ENCODE results near the gene AP1M1. TPM values are rescaled to one million over a fixed set of nuclear protein-coding genes. Genes with fewer than 3 reads are reported as not detected.

AP1M1 gene
- total RNA-seq, 5 donors from 2014 or later (not counting 1 experiment from before 2014, with no cell fraction given) = 94.9 to 171 (median 133) TPM

- ATAC-seq (replicated peaks in 1 of 4) (no peak), DNase-seq (no peak)
- H3K36me3 ChIP-seq (ENCODE audit: control insufficient read depth in 2 of 2, extremely low read depth in 1 of 2, insufficient read depth in 1 of 2, low read length in 1 of 2) = peaks cover 31 to 90% of the 10 kb centered on the region in 2 donors
- Mint-ChIP-seq H3K27ac (no peak overlapping the region), H3K4me3 (no peak overlapping the region), H3K9me3 (peaks cover 3 to 5% (median 4%) of the 10 kb centered on the region in 3 donors), H3K36me3 (peaks cover 64% of the 10 kb centered on the region), H3K4me1 (no peaks in the 10 kb centered on the region), H3K27me3 (no peaks in the 10 kb centered on the region)
- no peak overlapping the region for H3K4me3 ChIP-seq (ENCODE audit: control insufficient read depth in 1 of 2, extremely low read depth in 1 of 2, low read length in 1 of 2)
- ChIA-PET CTCF (interaction anchor here in 1 of 2 donors (0.6 kb wide), 1 partner anchor 77 kb away, joined by 3 read pairs; no protein-coding TSS in a partner anchor), POLR2A (no interaction called here)
- peaks cover 2% of the 10 kb centered on the region for H3K9me3 ChIP-seq
- no peak overlapping the region for H3K27ac ChIP-seq (ENCODE audit: low read length)
- H3K27me3 ChIP-seq (replicated peaks in 1 of 2; ENCODE audit: control insufficient read depth in 2 of 2, extremely low read depth in 1 of 2, insufficient read depth in 2 of 2, low read length in 1 of 2) = no peaks in the 10 kb centered on the region
- H3K4me1 ChIP-seq (ENCODE audit: control insufficient read depth in 1 of 2, extremely low read depth in 1 of 2, insufficient read depth in 2 of 2, low read length in 2 of 2) = peaks cover 0 to 4% of the 10 kb centered on the region in 2 experiments
- WGBS (ENCODE audit: insufficient coverage) = 96% methylated on average over 17 of the region's 21 CpGs
Measured at GRCh38 chr19:16225279-16226183, 27.8 kb downstream of the AP1M1 start.

DNA sequence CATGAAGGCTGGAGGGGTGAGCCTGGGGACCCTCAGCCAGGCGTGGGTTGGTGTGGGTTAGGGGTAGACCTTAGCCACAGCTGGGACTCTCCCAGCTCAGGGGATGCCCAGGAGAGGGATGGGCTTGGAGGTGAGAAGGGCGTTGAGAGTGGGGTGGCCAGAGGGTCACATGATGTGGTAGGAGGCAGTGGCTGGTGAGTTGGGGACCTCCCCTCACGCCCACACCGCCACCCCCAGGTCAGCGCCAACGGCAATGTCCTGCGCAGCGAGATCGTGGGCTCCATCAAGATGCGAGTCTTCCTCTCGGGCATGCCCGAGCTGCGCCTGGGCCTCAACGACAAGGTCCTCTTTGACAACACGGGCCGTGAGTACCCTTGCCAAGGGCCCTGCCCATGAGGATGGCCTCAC is 28.5 kb downstream of the AP1M1 start:
- Histone ChIP-seq H3K4me1 (ENCODE audit: control insufficient read depth in 1 of 2, extremely low read depth in 1 of 2, insufficient read depth in 2 of 2, low read length in 2 of 2) (peaks cover 0 to 4% of the 10 kb centered on the region in 2 experiments), H3K27me3 (replicated peaks in 1 of 2; ENCODE audit: control insufficient read depth in 2 of 2, extremely low read depth in 1 of 2, insufficient read depth in 2 of 2, low read length in 1 of 2) (no peaks in the 10 kb centered on the region), H3K27ac (ENCODE audit: low read length) (no peak overlapping the region), H3K36me3 (ENCODE audit: control insufficient read depth in 2 of 2, extremely low read depth in 1 of 2, insufficient read depth in 1 of 2, low read length in 1 of 2) (peaks cover 31 to 86% of the 10 kb centered on the region in 2 donors), H3K4me3 (ENCODE audit: control insufficient read depth in 1 of 2, extremely low read depth in 1 of 2, low read length in 1 of 2) (no peak overlapping the region), H3K9me3 (peaks cover 2% of the 10 kb centered on the region)
- Mint-ChIP-seq H3K27ac (peak overlapping the region in 1 of 2 donors; percentile 8), H3K4me3 (no peak overlapping the region), H3K27me3 (no peaks in the 10 kb centered on the region), H3K36me3 (peaks cover 61% of the 10 kb centered on the region), H3K9me3 (no peaks in the 10 kb centered on the region), H3K4me1 (no peaks in the 10 kb centered on the region)
- CTCF ChIA-PET = interaction anchor here in 1 of 2 donors (0.6 kb wide), 1 partner anchor 76 kb away, joined by 3 read pairs; no protein-coding TSS in a partner anchor
- POLR2A ChIA-PET = no interaction called here
- 97% methylated on average over 16 of the region's 16 CpGs for WGBS (ENCODE audit: insufficient coverage)
- no peak for ATAC-seq (replicated peaks in 1 of 4)
- DNase-seq = no peak

GRCh38 chr19:16226878-16227836 is 29.4 kb downstream of the AP1M1 start:
- no peaks in the 10 kb centered on the region for H3K27me3 ChIP-seq (replicated peaks in 1 of 2; ENCODE audit: control insufficient read depth in 2 of 2, extremely low read depth in 1 of 2, insufficient read depth in 2 of 2, low read length in 1 of 2)
- no peak for DNase-seq
- H3K9me3 ChIP-seq = no peaks in the 10 kb centered on the region
- no peaks in the 10 kb centered on the region for H3K9me3 Mint-ChIP-seq
- CTCF ChIA-PET = interaction anchor here in 1 of 2 donors (0.6 kb wide), 1 partner anchor 190 kb away, joined by 3 read pairs; no protein-coding TSS in a partner anchor
- POLR2A ChIA-PET = no interaction called here
- H3K27ac Mint-ChIP-seq = no peak overlapping the region
- no peak overlapping the region for H3K4me3 ChIP-seq (ENCODE audit: control insufficient read depth in 1 of 2, extremely low read depth in 1 of 2, low read length in 1 of 2)
- no peak overlapping the region for H3K4me3 Mint-ChIP-seq
- peaks cover 59% of the 10 kb centered on the region for H3K36me3 Mint-ChIP-seq
- no peaks in the 10 kb centered on the region for H3K4me1 Mint-ChIP-seq
- 87% methylated on average over 25 of the region's 33 CpGs for WGBS (ENCODE audit: insufficient coverage)
- no peaks in the 10 kb centered on the region for H3K27me3 Mint-ChIP-seq
- H3K27ac ChIP-seq (ENCODE audit: low read length) = no peak overlapping the region
- H3K4me1 ChIP-seq (ENCODE audit: control insufficient read depth in 1 of 2, extremely low read depth in 1 of 2, insufficient read depth in 2 of 2, low read length in 2 of 2) = peaks cover 0 to 4% of the 10 kb centered on the region in 2 experiments
- peaks cover 36 to 86% of the 10 kb centered on the region in 2 donors for H3K36me3 ChIP-seq (ENCODE audit: control insufficient read depth in 2 of 2, extremely low read depth in 1 of 2, insufficient read depth in 1 of 2, low read length in 1 of 2)
- no peak for ATAC-seq (replicated peaks in 1 of 4)

GRCh38 chr19:16227837-16228636 is 30.3 kb downstream of the AP1M1 start:
- no peak for DNase-seq
- no peaks in the 10 kb centered on the region for H3K9me3 ChIP-seq
- H3K4me1 ChIP-seq (ENCODE audit: control insufficient read depth in 1 of 2, extremely low read depth in 1 of 2, insufficient read depth in 2 of 2, low read length in 2 of 2) = peaks cover 0 to 4% of the 10 kb centered on the region in 2 experiments
- ATAC-seq (replicated peaks in 1 of 4) = no peak
- Mint-ChIP-seq H3K36me3 (peaks cover 58% of the 10 kb centered on the region), H3K4me3 (no peak overlapping the region), H3K27ac (no peak overlapping the region), H3K9me3 (no peaks in the 10 kb centered on the region), H3K27me3 (no peaks in the 10 kb centered on the region), H3K4me1 (peaks cover 0 to 5% (median 0%) of the 10 kb centered on the region in 3 donors)
- WGBS (ENCODE audit: insufficient coverage) = 94% methylated on average over 20 of the region's 21 CpGs
- no peak overlapping the region for H3K4me3 ChIP-seq (ENCODE audit: control insufficient read depth in 1 of 2, extremely low read depth in 1 of 2, low read length in 1 of 2)
- H3K36me3 ChIP-seq (ENCODE audit: control insufficient read depth in 2 of 2, extremely low read depth in 1 of 2, insufficient read depth in 1 of 2, low read length in 1 of 2) = peaks cover 38 to 86% of the 10 kb centered on the region in 2 donors
- ChIA-PET CTCF (no interaction called here), POLR2A (no interaction called here)
- no peaks in the 10 kb centered on the region for H3K27me3 ChIP-seq (replicated peaks in 1 of 2; ENCODE audit: control insufficient read depth in 2 of 2, extremely low read depth in 1 of 2, insufficient read depth in 2 of 2, low read length in 1 of 2)
- no peak overlapping the region for H3K27ac ChIP-seq (ENCODE audit: low read length)

GRCh38 chr19:16228637-16229321 is 31.1 kb downstream of the AP1M1 start:
- Mint-ChIP-seq H3K27ac (no peak overlapping the region), H3K36me3 (peaks cover 52% of the 10 kb centered on the region), H3K27me3 (no peaks in the 10 kb centered on the region), H3K4me1 (peaks cover 0 to 6% (median 0%) of the 10 kb centered on the region in 3 donors), H3K4me3 (no peak overlapping the region), H3K9me3 (no peaks in the 10 kb centered on the region)
- Histone ChIP-seq H3K4me1 (ENCODE audit: control insufficient read depth in 1 of 2, extremely low read depth in 1 of 2, insufficient read depth in 2 of 2, low read length in 2 of 2) (peaks cover 0 to 10% of the 10 kb centered on the region in 2 experiments), H3K27me3 (replicated peaks in 1 of 2; ENCODE audit: control insufficient read depth in 2 of 2, extremely low read depth in 1 of 2, insufficient read depth in 2 of 2, low read length in 1 of 2) (no peaks in the 10 kb centered on the region), H3K36me3 (ENCODE audit: control insufficient read depth in 2 of 2, extremely low read depth in 1 of 2, insufficient read depth in 1 of 2, low read length in 1 of 2) (peaks cover 32 to 86% of the 10 kb centered on the region in 2 donors), H3K27ac (ENCODE audit: low read length) (no peak overlapping the region), H3K4me3 (ENCODE audit: control insufficient read depth in 1 of 2, extremely low read depth in 1 of 2, low read length in 1 of 2) (no peak overlapping the region), H3K9me3 (no peaks in the 10 kb centered on the region)
- 93% methylated on average over 18 of the region's 21 CpGs for WGBS (ENCODE audit: insufficient coverage)
- POLR2A ChIA-PET = no interaction called here
- ATAC-seq (replicated peaks in 1 of 4) = no peak
- CTCF ChIA-PET = no interaction called here
- no peak for DNase-seq

All from T-cell (primary cell).